Measurements from ENCODE around the gene GALNT11. TPM values are rescaled to one million over a fixed set of nuclear protein-coding genes. Genes with fewer than 3 reads are reported as not detected.

Gene GALNT11
- total and polyA plus RNA-seq, 4 donors: 12.0 to 21.8 (median 13.8) TPM

- no peak overlapping the region for H3K27ac ChIP-seq (ENCODE audit: low read depth in 1 of 2, low read length in 2 of 2)
- H3K27me3 ChIP-seq (ENCODE audit: control insufficient read depth in 4 of 4, insufficient read depth in 4 of 4, low read length in 3 of 4): no peaks in the 10 kb centered on the region
- WGBS: 94% methylated on average over 6 of the region's 6 CpGs
- no peak for DNase-seq (ENCODE audit: low spot score)
- no peaks in the 10 kb centered on the region for H3K4me1 ChIP-seq (ENCODE audit: control insufficient read depth in 4 of 4, insufficient read depth in 4 of 4, low read length in 3 of 4)
- H3K9me3 ChIP-seq (ENCODE audit: control insufficient read depth in 4 of 4, low read length in 3 of 4): peaks cover 0 to 2% (median 0%) of the 10 kb centered on the region in 4 donors
- TF ChIP-seq NR2F2 (IDR thresholded peaks at IDR 0.05): no peak
- no peak for TF ChIP-seq RAD21 (IDR thresholded peaks at IDR 0.05)
- no peak for TF ChIP-seq SP1 (IDR thresholded peaks at IDR 0.05)
- TF ChIP-seq HNF4A (conservative IDR thresholded peaks at IDR 0.05): no peak
- H3K36me3 ChIP-seq (ENCODE audit: control insufficient read depth in 4 of 4, insufficient read depth in 3 of 4, low read depth in 1 of 4, low read length in 3 of 4): peaks cover 1 to 61% (median 53%) of the 10 kb centered on the region in 4 donors
- no peak overlapping the region for H3K9ac ChIP-seq (ENCODE audit: low read depth in 1 of 2, low read length in 2 of 2)
- no peak overlapping the region for H3K4me3 ChIP-seq (ENCODE audit: low read depth in 1 of 3, low read length in 3 of 3)
Observed at GRCh38 chr7:152120210-152120609, 94.7 kb downstream of the GALNT11 start.

GRCh38 chr7:152120776-152121175 lies 95.3 kb downstream of the GALNT11 start:
- no peaks in the 10 kb centered on the region for H3K27me3 ChIP-seq (ENCODE audit: control insufficient read depth in 4 of 4, insufficient read depth in 4 of 4, low read length in 3 of 4)
- no peak overlapping the region for H3K9ac ChIP-seq (ENCODE audit: low read depth in 1 of 2, low read length in 2 of 2)
- H3K4me3 ChIP-seq (ENCODE audit: low read depth in 1 of 3, low read length in 3 of 3): no peak overlapping the region
- DNase-seq (ENCODE audit: low spot score): no peak
- H3K9me3 ChIP-seq (ENCODE audit: control insufficient read depth in 4 of 4, low read length in 3 of 4): peaks cover 0 to 2% (median 0%) of the 10 kb centered on the region in 4 donors
- TF ChIP-seq, protein P1, sequence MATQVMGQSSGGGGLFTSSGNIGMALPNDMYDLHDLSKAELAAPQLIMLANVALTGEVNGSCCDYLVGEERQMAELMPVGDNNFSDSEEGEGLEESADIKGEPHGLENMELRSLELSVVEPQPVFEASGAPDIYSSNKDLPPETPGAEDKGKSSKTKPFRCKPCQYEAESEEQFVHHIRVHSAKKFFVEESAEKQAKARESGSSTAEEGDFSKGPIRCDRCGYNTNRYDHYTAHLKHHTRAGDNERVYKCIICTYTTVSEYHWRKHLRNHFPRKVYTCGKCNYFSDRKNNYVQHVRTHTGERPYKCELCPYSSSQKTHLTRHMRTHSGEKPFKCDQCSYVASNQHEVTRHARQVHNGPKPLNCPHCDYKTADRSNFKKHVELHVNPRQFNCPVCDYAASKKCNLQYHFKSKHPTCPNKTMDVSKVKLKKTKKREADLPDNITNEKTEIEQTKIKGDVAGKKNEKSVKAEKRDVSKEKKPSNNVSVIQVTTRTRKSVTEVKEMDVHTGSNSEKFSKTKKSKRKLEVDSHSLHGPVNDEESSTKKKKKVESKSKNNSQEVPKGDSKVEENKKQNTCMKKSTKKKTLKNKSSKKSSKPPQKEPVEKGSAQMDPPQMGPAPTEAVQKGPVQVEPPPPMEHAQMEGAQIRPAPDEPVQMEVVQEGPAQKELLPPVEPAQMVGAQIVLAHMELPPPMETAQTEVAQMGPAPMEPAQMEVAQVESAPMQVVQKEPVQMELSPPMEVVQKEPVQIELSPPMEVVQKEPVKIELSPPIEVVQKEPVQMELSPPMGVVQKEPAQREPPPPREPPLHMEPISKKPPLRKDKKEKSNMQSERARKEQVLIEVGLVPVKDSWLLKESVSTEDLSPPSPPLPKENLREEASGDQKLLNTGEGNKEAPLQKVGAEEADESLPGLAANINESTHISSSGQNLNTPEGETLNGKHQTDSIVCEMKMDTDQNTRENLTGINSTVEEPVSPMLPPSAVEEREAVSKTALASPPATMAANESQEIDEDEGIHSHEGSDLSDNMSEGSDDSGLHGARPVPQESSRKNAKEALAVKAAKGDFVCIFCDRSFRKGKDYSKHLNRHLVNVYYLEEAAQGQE (IDR thresholded peaks at IDR 0.05): no peak
- TF ChIP-seq TAF1 (conservative IDR thresholded peaks at IDR 0.05) (no peak), RXRA (IDR thresholded peaks at IDR 0.05) (no peak), ZBTB33 (IDR thresholded peaks at IDR 0.05) (no peak), CTCF (IDR thresholded peaks at IDR 0.05; ENCODE audit: low read depth, low read length, missing input control) (no peak), MAX (IDR thresholded peaks at IDR 0.05) (no peak), GABPA (IDR thresholded peaks at IDR 0.05 in 1 of 2, conservative IDR thresholded peaks at IDR 0.05 in 1 of 2) (no peak), FOXA2 (IDR thresholded peaks at IDR 0.05) (no peak), HNF4G (IDR thresholded peaks at IDR 0.05) (no peak), JUND (IDR thresholded peaks at IDR 0.05) (no peak), NR2F2 (IDR thresholded peaks at IDR 0.05) (no peak), YY1 (IDR thresholded peaks at IDR 0.05) (no peak)
- TF ChIP-seq, protein P2, sequence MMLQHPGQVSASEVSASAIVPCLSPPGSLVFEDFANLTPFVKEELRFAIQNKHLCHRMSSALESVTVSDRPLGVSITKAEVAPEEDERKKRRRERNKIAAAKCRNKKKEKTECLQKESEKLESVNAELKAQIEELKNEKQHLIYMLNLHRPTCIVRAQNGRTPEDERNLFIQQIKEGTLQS (IDR thresholded peaks at IDR 0.05): no peak
- H3K36me3 ChIP-seq (ENCODE audit: control insufficient read depth in 4 of 4, insufficient read depth in 3 of 4, low read depth in 1 of 4, low read length in 3 of 4): peaks cover 1 to 62% (median 53%) of the 10 kb centered on the region in 4 donors
- H3K27ac ChIP-seq (ENCODE audit: low read depth in 1 of 2, low read length in 2 of 2): no peak overlapping the region
- 98% methylated on average over 7 of the region's 7 CpGs for WGBS
- no peaks in the 10 kb centered on the region for H3K4me1 ChIP-seq (ENCODE audit: control insufficient read depth in 4 of 4, insufficient read depth in 4 of 4, low read length in 3 of 4)
